Measurements from ENCODE around the gene UBE2E2.

DNA sequence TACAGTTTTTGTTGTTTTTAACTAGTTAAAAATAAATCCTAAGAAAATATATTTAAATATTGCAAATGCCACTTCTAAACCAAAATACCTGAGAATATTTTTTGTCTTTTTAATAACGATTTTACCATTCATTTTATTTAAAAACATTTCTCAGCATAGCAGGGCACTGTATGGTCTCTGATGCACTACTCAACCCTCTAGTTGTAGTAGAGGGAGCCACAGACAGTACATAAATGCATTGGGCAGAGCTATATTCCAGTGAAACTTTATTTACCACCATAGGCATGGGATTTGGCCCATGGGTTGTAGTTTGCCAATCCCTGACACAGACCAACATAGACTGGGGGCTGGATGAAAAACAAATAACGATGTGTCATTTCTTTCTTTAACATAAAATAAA, 388.2 kb downstream of the UBE2E2 start:
- TF ChIP-seq, protein P1, sequence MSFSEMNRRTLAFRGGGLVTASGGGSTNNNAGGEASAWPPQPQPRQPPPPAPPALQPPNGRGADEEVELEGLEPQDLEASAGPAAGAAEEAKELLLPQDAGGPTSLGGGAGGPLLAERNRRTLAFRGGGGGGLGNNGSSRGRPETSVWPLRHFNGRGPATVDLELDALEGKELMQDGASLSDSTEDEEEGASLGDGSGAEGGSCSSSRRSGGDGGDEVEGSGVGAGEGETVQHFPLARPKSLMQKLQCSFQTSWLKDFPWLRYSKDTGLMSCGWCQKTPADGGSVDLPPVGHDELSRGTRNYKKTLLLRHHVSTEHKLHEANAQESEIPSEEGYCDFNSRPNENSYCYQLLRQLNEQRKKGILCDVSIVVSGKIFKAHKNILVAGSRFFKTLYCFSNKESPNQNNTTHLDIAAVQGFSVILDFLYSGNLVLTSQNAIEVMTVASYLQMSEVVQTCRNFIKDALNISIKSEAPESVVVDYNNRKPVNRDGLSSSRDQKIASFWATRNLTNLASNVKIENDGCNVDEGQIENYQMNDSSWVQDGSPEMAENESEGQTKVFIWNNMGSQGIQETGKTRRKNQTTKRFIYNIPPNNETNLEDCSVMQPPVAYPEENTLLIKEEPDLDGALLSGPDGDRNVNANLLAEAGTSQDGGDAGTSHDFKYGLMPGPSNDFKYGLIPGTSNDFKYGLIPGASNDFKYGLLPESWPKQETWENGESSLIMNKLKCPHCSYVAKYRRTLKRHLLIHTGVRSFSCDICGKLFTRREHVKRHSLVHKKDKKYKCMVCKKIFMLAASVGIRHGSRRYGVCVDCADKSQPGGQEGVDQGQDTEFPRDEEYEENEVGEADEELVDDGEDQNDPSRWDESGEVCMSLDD (tag by site-specific recombination; IDR thresholded peaks at IDR 0.05): no peak
- no peak for TF ChIP-seq YY1 (tag by site-specific recombination; IDR thresholded peaks at IDR 0.05)
- TF ChIP-seq, protein P2, sequence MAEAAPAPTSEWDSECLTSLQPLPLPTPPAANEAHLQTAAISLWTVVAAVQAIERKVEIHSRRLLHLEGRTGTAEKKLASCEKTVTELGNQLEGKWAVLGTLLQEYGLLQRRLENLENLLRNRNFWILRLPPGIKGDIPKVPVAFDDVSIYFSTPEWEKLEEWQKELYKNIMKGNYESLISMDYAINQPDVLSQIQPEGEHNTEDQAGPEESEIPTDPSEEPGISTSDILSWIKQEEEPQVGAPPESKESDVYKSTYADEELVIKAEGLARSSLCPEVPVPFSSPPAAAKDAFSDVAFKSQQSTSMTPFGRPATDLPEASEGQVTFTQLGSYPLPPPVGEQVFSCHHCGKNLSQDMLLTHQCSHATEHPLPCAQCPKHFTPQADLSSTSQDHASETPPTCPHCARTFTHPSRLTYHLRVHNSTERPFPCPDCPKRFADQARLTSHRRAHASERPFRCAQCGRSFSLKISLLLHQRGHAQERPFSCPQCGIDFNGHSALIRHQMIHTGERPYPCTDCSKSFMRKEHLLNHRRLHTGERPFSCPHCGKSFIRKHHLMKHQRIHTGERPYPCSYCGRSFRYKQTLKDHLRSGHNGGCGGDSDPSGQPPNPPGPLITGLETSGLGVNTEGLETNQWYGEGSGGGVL (tag by site-specific recombination; IDR thresholded peaks at IDR 0.05): no peak
- no peak for TF ChIP-seq ZNF335 (tag by site-specific recombination; conservative IDR thresholded peaks at IDR 0.05)
- TF ChIP-seq TCF7L2 (IDR thresholded peaks at IDR 0.05; ENCODE audit: borderline replicate concordance, low read depth, low read length): no peak
- no peak for TF ChIP-seq ZNF610 (tag by site-specific recombination; IDR thresholded peaks at IDR 0.05; ENCODE audit: borderline replicate concordance)
- TF ChIP-seq, protein P3, sequence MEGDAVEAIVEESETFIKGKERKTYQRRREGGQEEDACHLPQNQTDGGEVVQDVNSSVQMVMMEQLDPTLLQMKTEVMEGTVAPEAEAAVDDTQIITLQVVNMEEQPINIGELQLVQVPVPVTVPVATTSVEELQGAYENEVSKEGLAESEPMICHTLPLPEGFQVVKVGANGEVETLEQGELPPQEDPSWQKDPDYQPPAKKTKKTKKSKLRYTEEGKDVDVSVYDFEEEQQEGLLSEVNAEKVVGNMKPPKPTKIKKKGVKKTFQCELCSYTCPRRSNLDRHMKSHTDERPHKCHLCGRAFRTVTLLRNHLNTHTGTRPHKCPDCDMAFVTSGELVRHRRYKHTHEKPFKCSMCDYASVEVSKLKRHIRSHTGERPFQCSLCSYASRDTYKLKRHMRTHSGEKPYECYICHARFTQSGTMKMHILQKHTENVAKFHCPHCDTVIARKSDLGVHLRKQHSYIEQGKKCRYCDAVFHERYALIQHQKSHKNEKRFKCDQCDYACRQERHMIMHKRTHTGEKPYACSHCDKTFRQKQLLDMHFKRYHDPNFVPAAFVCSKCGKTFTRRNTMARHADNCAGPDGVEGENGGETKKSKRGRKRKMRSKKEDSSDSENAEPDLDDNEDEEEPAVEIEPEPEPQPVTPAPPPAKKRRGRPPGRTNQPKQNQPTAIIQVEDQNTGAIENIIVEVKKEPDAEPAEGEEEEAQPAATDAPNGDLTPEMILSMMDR (tag by site-specific recombination; IDR thresholded peaks at IDR 0.05): no peak
- TF ChIP-seq MYNN (tag by site-specific recombination; IDR thresholded peaks at IDR 0.05; ENCODE audit: borderline replicate concordance): no peak
- TF ChIP-seq ZNF24 (tag by site-specific recombination; IDR thresholded peaks at IDR 0.05): no peak
- TF ChIP-seq ZNF544 (tag by site-specific recombination; IDR thresholded peaks at IDR 0.05): no peak
- no peak for TF ChIP-seq ZNF138 (tag by site-specific recombination; IDR thresholded peaks at IDR 0.05; ENCODE audit: borderline replicate concordance)

All from HEK293 (cell line).